ENCODE measurements around the gene CCDC61. TPM values are rescaled to one million over a fixed set of nuclear protein-coding genes. Genes with fewer than 3 reads are reported as not detected.

Gene CCDC61
- polyA plus RNA-seq (ENCODE audit: insufficient read length in 12 of 12) = 10 to 100 TPM in 1 of 12 donors, 1 to 10 TPM in 10, not detected in 1; 4.5 to 12.3 (median 5.6) TPM
- long read RNA-seq, donor 1, partial matches to known transcripts = 0 of 2 reads
- long read RNA-seq, donor 1, other reads (novel, unspliced or antisense) = 0 of 2 reads
- long read RNA-seq, donor 2 = 0 reads
- long read RNA-seq, donor 3 = 0 reads
- long read RNA-seq, donor 4 = 0 reads
- long read RNA-seq, donor 5, partial matches to known transcripts = 0 of 3 reads
- long read RNA-seq, donor 5, other reads (novel, unspliced or antisense) = 0 of 3 reads
- long read RNA-seq, donor 6, partial matches to known transcripts = 0 of 1 reads
- long read RNA-seq, donor 6, other reads (novel, unspliced or antisense) = 0 of 1 reads
- long read RNA-seq, donor 7, partial matches to known transcripts = 0 of 1 reads
- long read RNA-seq, donor 7, other reads (novel, unspliced or antisense) = 0 of 1 reads
- long read RNA-seq, donor 8, partial matches to known transcripts = 0 of 1 reads
- long read RNA-seq, donor 8, other reads (novel, unspliced or antisense) = 0 of 1 reads
- long read RNA-seq, donor 9, partial matches to known transcripts = 0 of 3 reads
- long read RNA-seq, donor 9, other reads (novel, unspliced or antisense) = 0 of 3 reads
- long read RNA-seq, donor 10 = 0 reads
- long read RNA-seq, donor 11, partial matches to known transcripts = 0 of 2 reads
- long read RNA-seq, donor 11, other reads (novel, unspliced or antisense) = 0 of 2 reads

GRCh38 chr19:45994998-45995714 lies at the start of gene CCDC61:
CCDC61 (plus strand) TSS chr19:45995467; CDS start chr19:46003019, 7,552 bp downstream.
- peak; percentile 99 for DNase-seq

GRCh38 chr19:45947926-45948325 lies 47.3 kb upstream of the CCDC61 start:
- DNase-seq = no peak

GRCh38 chr19:45952341-45952685 lies 43.0 kb upstream of the CCDC61 start:
- no peak for DNase-seq

- DNase-seq = peak; percentile 75
These were observed 42.4 kb upstream of the CCDC61 start for GRCh38 chr19:45952686-45953505.

GRCh38 chr19:45953676-45954075 lies 41.6 kb upstream of the CCDC61 start:
- DNase-seq = no peak

GRCh38 chr19:45954156-45954555 lies 41.1 kb upstream of the CCDC61 start:
- no peak for DNase-seq

GRCh38 chr19:45955905-45956608 lies 39.2 kb upstream of the CCDC61 start:
- peak; percentile 18 for DNase-seq

GRCh38 chr19:45958320-45958719 lies 36.9 kb upstream of the CCDC61 start:
- DNase-seq = no peak

GRCh38 chr19:45958769-45959516 lies 36.3 kb upstream of the CCDC61 start:
- DNase-seq = no peak

- DNase-seq = no peak
These were observed 35.7 kb upstream of the CCDC61 start for GRCh38 chr19:45959517-45960025.

- DNase-seq = no peak
These were observed 34.6 kb upstream of the CCDC61 start for GRCh38 chr19:45960595-45961235.

GRCh38 chr19:45962021-45962420 lies 33.2 kb upstream of the CCDC61 start:
- no peak for DNase-seq

- DNase-seq = no peak
These were observed 28.0 kb upstream of the CCDC61 start for GRCh38 chr19:45967246-45967645.

- no peak for DNase-seq
These were observed 26.6 kb upstream of the CCDC61 start for GRCh38 chr19:45968626-45969025.

- DNase-seq = no peak
These were observed 25.6 kb upstream of the CCDC61 start for GRCh38 chr19:45969676-45970075.

- no peak for DNase-seq
These were observed 23.9 kb upstream of the CCDC61 start for GRCh38 chr19:45971260-45971902.

- no peak for DNase-seq
These were observed 23.0 kb upstream of the CCDC61 start for GRCh38 chr19:45972081-45972946.

All from muscle of arm (tissue), 14 donors.